NT2/D1 (cell line): ENCODE measurements around the gene CACNG4.

ENCODE experiments used
- SUZ12 ChIP-seq: IDR thresholded peaks from 2 replicates; pipeline ENCODE4 v1.6.1; 2011; ENCODE audit not compliant: insufficient read length, insufficient read depth; ENCODE audit errors: extremely low read depth
- YY1 ChIP-seq: IDR thresholded peaks from 2 replicates; pipeline ENCODE4 v1.6.1; 2011; ENCODE audit not compliant: insufficient read length, insufficient read depth

GRCh38 chr17:66970140-66970539 is 5.6 kb downstream of the CACNG4 start:
- TF ChIP-seq YY1 = no peak
- TF ChIP-seq SUZ12 = no peak
